ENCODE data around the gene NPPB.

DNA sequence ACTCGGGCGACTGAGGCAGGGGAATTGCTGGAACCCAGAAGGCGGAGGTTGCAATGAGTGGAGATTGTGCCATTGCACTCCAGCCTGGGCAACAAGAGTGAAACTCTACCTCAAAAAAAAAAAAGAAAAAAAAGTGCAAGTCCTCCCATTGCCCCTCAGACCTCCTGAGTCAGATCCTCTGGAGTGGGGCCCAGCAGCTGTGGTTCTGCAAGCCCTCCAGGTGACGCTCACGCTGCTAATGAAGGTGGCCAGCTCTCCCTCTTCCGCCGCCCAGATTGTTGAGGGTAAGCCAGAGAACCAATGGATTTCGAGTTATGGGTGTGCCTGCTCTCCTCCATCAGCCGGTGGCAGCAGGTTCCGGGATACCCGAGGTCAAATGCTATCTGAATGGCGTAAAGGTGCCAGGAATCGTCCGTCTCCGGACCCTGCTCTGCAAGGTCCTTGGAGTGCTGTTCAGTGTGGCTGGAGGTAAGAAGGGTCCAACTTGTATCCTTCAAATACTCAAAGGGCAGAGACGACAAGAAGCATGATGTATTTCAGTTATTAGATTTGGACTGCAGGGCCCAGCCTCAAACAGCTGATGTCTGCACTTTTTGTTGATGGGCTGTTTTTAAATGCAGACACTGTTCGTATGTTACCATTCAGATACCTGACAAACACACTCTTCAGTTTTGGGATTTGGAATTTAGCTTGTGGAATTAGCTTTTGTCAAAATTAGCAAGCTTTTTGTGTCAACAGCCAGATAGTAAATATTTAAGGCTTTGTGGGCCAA lies 35.2 kb downstream of the NPPB start:
- no peak for TF ChIP-seq CTCF (IDR thresholded peaks at IDR 0.05)
- TF ChIP-seq POLR2A (IDR thresholded peaks at IDR 0.05): no peak
- TF ChIP-seq POLR2AphosphoS5 (IDR thresholded peaks at IDR 0.05): no peak

Measured in prostate gland (tissue), 2 donors.